ENCODE measurements around the gene HSP90B1. TPM values are rescaled to one million over a fixed set of nuclear protein-coding genes. Genes with fewer than 3 reads are reported as not detected.

HSP90B1 gene
- total and polyA plus RNA-seq, 12 donors, result 203 to 1,021 (median 297) TPM

- Histone ChIP-seq H3K27me3 (no peaks in the 10 kb centered on the region), H3K9me3 (no peaks in the 10 kb centered on the region), H3K27ac (no peak overlapping the region), H3K36me3 (peaks cover 0 to 61% (median 8%) of the 10 kb centered on the region in 9 donors), H3K4me1 (peaks cover 0 to 58% (median 36%) of the 10 kb centered on the region in 9 donors), H3K4me3 (no peak overlapping the region)
- no peak for TF ChIP-seq CTCF (IDR thresholded peaks at IDR 0.05)
- 49 to 58% methylated on average over 2 of the region's 2 CpGs for WGBS, 2 donors
- no peak for DNase-seq
- no peak for ATAC-seq
- intact Hi-C loops (cut with DNase I), result loop anchor here in 2 of 10 donors (10.0 kb wide), 2 partner anchors 121 to 131 kb away; no protein-coding TSS in a partner anchor
Observed at GRCh38 chr12:103973909-103974308, 43.7 kb downstream of the HSP90B1 start.

- WGBS, 2 donors, result 45 to 55% methylated on average over 2 of the region's 2 CpGs
- no peak for DNase-seq
- no peak overlapping the region for H3K4me3 ChIP-seq
- no peak for ATAC-seq
- intact Hi-C loops (cut with DNase I), result loop anchor here in 2 of 10 donors (10.0 kb wide), 2 partner anchors 119 to 129 kb away; no protein-coding TSS in a partner anchor
- H3K27me3 ChIP-seq, result no peaks in the 10 kb centered on the region
- TF ChIP-seq CTCF (IDR thresholded peaks at IDR 0.05), result no peak
- H3K27ac ChIP-seq, result no peak overlapping the region
- peaks cover 0 to 75% (median 16%) of the 10 kb centered on the region in 9 donors for H3K36me3 ChIP-seq
- H3K9me3 ChIP-seq, result no peaks in the 10 kb centered on the region
- H3K4me1 ChIP-seq, result peaks cover 0 to 44% (median 22%) of the 10 kb centered on the region in 9 donors
Observed at GRCh38 chr12:103975368-103975767, 45.2 kb downstream of the HSP90B1 start.

GRCh38 chr12:103978384-103978982, 48.3 kb downstream of the HSP90B1 start:
- DNase-seq (no peak), ATAC-seq (no peak)
- Histone ChIP-seq H3K36me3 (peaks cover 0 to 99% (median 39%) of the 10 kb centered on the region in 9 donors), H3K27ac (no peak overlapping the region), H3K9me3 (no peaks in the 10 kb centered on the region), H3K27me3 (no peaks in the 10 kb centered on the region), H3K4me1 (peaks cover 0 to 22% (median 9%) of the 10 kb centered on the region in 9 donors), H3K4me3 (no peak overlapping the region)
- no peak for TF ChIP-seq CTCF (IDR thresholded peaks at IDR 0.05)
- WGBS, 2 donors, result 87 to 92% methylated on average over 4 of the region's 4 CpGs
- intact Hi-C loops (cut with DNase I), result loop anchor here in 2 of 10 donors (10.0 kb wide), 2 partner anchors 116 to 126 kb away; no protein-coding TSS in a partner anchor

GRCh38 chr12:103986829-103987228, 56.6 kb downstream of the HSP90B1 start:
- intact Hi-C loops (cut with DNase I), result no loop called here
- H3K4me3 ChIP-seq, result no peak overlapping the region
- ATAC-seq (no peak), DNase-seq (no peak)
- no peak overlapping the region for H3K27ac ChIP-seq
- no peaks in the 10 kb centered on the region for H3K9me3 ChIP-seq
- no peak for TF ChIP-seq CTCF (IDR thresholded peaks at IDR 0.05)
- no peaks in the 10 kb centered on the region for H3K4me1 ChIP-seq
- H3K36me3 ChIP-seq, result peaks cover 0 to 92% (median 55%) of the 10 kb centered on the region in 9 donors
- 74 to 95% methylated on average over 2 of the region's 2 CpGs for WGBS, 2 donors
- H3K27me3 ChIP-seq, result no peaks in the 10 kb centered on the region

Measured in heart right ventricle (tissue), 16 donors.